Measurements from ENCODE around the gene PPM1E.

Gene PPM1E

GRCh38 chr17:59007995-59008394 lies 252.3 kb downstream of the PPM1E start:
- no peak for DNase-seq (ENCODE audit: low spot score)
- no peak for TF ChIP-seq CTCF (IDR thresholded peaks at IDR 0.05; ENCODE audit: borderline replicate concordance, control extremely low read depth, extremely low read depth, insufficient read depth, missing control alignments)
- in situ Hi-C loops (cut with MboI; ENCODE audit: low sequenced_read_pairs, unreplicated experiment) = loop anchor here (10.0 to 25.0 kb wide), 2 partner anchors 293 to 421 kb away; no protein-coding TSS in a partner anchor

GRCh38 chr17:59008737-59009136 lies 253.1 kb downstream of the PPM1E start:
- no peak for TF ChIP-seq CTCF (IDR thresholded peaks at IDR 0.05; ENCODE audit: borderline replicate concordance, control extremely low read depth, extremely low read depth, insufficient read depth, missing control alignments)
- in situ Hi-C loops (cut with MboI; ENCODE audit: low sequenced_read_pairs, unreplicated experiment) = loop anchor here (10.0 to 25.0 kb wide), 2 partner anchors 294 to 421 kb away; no protein-coding TSS in a partner anchor
- DNase-seq (ENCODE audit: low spot score) = no peak

- in situ Hi-C loops (cut with MboI; ENCODE audit: low sequenced_read_pairs, unreplicated experiment) = loop anchor here (25.0 kb wide), 1 partner anchor 423 kb away; no protein-coding TSS in a partner anchor
- no peak for DNase-seq (ENCODE audit: low spot score)
- no peak for TF ChIP-seq CTCF (IDR thresholded peaks at IDR 0.05; ENCODE audit: borderline replicate concordance, control extremely low read depth, extremely low read depth, insufficient read depth, missing control alignments)
Measured at GRCh38 chr17:59010026-59010425, 254.4 kb downstream of the PPM1E start.

- no peak for DNase-seq (ENCODE audit: low spot score)
- in situ Hi-C loops (cut with MboI; ENCODE audit: low sequenced_read_pairs, unreplicated experiment) = loop anchor here (25.0 kb wide), 1 partner anchor 425 kb away; no protein-coding TSS in a partner anchor
- TF ChIP-seq CTCF (IDR thresholded peaks at IDR 0.05; ENCODE audit: borderline replicate concordance, control extremely low read depth, extremely low read depth, insufficient read depth, missing control alignments) = no peak
Measured at GRCh38 chr17:59011975-59012374, 256.3 kb downstream of the PPM1E start.

- in situ Hi-C loops (cut with MboI; ENCODE audit: low sequenced_read_pairs, unreplicated experiment) = loop anchor here (25.0 kb wide), 1 partner anchor 431 kb away; no protein-coding TSS in a partner anchor
- no peak for DNase-seq (ENCODE audit: low spot score)
- TF ChIP-seq CTCF (IDR thresholded peaks at IDR 0.05; ENCODE audit: borderline replicate concordance, control extremely low read depth, extremely low read depth, insufficient read depth, missing control alignments) = no peak
Measured at GRCh38 chr17:59018019-59018418, 262.4 kb downstream of the PPM1E start.

- TF ChIP-seq CTCF (IDR thresholded peaks at IDR 0.05; ENCODE audit: borderline replicate concordance, control extremely low read depth, extremely low read depth, insufficient read depth, missing control alignments) = no peak
- DNase-seq (ENCODE audit: low spot score) = no peak
- in situ Hi-C loops (cut with MboI; ENCODE audit: low sequenced_read_pairs, unreplicated experiment) = loop anchor here (25.0 kb wide), 1 partner anchor 438 kb away; no protein-coding TSS in a partner anchor
Measured at GRCh38 chr17:59024916-59025315, 269.3 kb downstream of the PPM1E start.
